LNCAP (cell line): Measurements from ENCODE around the gene FAM237B.

Experiments
- CTCF ChIP-seq: fragments of 450-650 bp; IDR thresholded peaks from 2 replicates; pipeline ENCODE4 v1.5.1; 2017; ENCODE audit warnings: mild to moderate bottlenecking

Gene FAM237B

GRCh38 chr7:90337106-90337505, 16.0 kb upstream of the FAM237B start:
- TF ChIP-seq CTCF, result no peak

- TF ChIP-seq CTCF, result no peak
Measured at GRCh38 chr7:90334193-90334843, 13.2 kb upstream of the FAM237B start.

GRCh38 chr7:90326500-90326899, 5.4 kb upstream of the FAM237B start:
- TF ChIP-seq CTCF, result no peak

- no peak for TF ChIP-seq CTCF
Measured at GRCh38 chr7:90322837-90323236, 1.7 kb upstream of the FAM237B start.

GRCh38 chr7:90320418-90320800, 695 bp downstream of the FAM237B start:
- TF ChIP-seq CTCF, result no peak

- TF ChIP-seq CTCF, result no peak
Measured at GRCh38 chr7:90320014-90320413, 1.1 kb downstream of the FAM237B start.

- TF ChIP-seq CTCF, result no peak
Measured at GRCh38 chr7:90313907-90314306, 7.2 kb downstream of the FAM237B start.

- peak; percentile 39; the same call in 1 of the 2 replicates for TF ChIP-seq CTCF
Measured at GRCh38 chr7:90312745-90313144, 8.4 kb downstream of the FAM237B start.
